Suprapubic skin (tissue), 4 donors: ENCODE results near the gene AGAP1.

Experiments
- EP300 ChIP-seq: sonication (generic); formaldehyde crosslinking; IDR thresholded peaks from one replicate; pipeline ENCODE4 v1.6.1; 2017; ENCODE audit warnings: antibody characterized with exemption
- POLR2A ChIP-seq, 2 donors: fragments of 450-650 bp; IDR thresholded peaks; one replicate each; pipeline ENCODE4 v1.6.1; 2017; ENCODE audit warnings: antibody characterized with exemption in 2 of 2, mild to moderate bottlenecking in 2 of 2, moderate library complexity in 2 of 2
- POLR2AphosphoS5 ChIP-seq, 3 donors: sonication (generic); formaldehyde crosslinking; IDR thresholded peaks; one replicate each; pipeline ENCODE4 v1.6.1; 2017; ENCODE audit warnings: antibody characterized with exemption in 3 of 3
- TF ChIP-seq, protein P1 (sequence below), 2 donors: fragments of 200-600 bp in 1 of 2; fragments of 450-650 bp in 1 of 2; sonication (generic) in 1 of 2; IDR thresholded peaks; one replicate each; pipeline ENCODE4 v1.5.1; 2016 to 2019; ENCODE audit warnings: antibody characterized with exemption in 2 of 2, mild to moderate bottlenecking in 1 of 2, moderate library complexity in 1 of 2

DNA sequence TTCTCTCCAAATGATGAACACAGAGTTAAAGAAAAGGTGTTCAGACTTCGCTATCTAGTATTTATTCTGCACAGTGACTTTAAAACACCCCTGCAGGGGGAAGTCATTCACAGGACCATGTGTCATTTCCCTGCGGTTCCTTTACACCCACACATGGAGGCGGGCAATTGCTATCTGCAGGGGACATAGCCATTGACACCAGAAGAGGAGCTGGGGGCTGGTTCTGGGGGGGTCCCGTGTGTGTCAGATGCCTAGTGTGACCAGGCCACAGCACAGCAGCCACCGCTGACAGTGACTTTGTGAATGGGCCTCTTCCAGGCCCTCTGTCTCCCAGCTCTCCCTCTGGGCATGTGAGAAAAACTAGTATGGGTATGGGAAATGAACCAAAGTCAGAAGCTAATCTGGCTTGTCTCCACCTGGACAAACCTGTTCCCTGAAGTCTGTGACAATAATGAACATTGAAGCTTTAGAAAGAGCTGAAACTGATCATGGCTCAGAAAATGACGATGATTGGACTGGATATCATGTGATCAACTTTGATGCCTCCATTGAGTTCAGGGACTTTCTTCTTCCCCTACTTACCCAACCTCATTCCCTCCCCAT is 681.8 kb downstream of the AGAP1 start:
- no peak for TF ChIP-seq POLR2AphosphoS5 (IDR thresholded peaks at IDR 0.05)
- TF ChIP-seq, protein P1, sequence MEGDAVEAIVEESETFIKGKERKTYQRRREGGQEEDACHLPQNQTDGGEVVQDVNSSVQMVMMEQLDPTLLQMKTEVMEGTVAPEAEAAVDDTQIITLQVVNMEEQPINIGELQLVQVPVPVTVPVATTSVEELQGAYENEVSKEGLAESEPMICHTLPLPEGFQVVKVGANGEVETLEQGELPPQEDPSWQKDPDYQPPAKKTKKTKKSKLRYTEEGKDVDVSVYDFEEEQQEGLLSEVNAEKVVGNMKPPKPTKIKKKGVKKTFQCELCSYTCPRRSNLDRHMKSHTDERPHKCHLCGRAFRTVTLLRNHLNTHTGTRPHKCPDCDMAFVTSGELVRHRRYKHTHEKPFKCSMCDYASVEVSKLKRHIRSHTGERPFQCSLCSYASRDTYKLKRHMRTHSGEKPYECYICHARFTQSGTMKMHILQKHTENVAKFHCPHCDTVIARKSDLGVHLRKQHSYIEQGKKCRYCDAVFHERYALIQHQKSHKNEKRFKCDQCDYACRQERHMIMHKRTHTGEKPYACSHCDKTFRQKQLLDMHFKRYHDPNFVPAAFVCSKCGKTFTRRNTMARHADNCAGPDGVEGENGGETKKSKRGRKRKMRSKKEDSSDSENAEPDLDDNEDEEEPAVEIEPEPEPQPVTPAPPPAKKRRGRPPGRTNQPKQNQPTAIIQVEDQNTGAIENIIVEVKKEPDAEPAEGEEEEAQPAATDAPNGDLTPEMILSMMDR (IDR thresholded peaks at IDR 0.05) = no peak
- no peak for TF ChIP-seq POLR2A (IDR thresholded peaks at IDR 0.05)
- TF ChIP-seq EP300 = no peak
